ENCODE measurements around the gene TMEM271. TPM values are rescaled to one million over a fixed set of nuclear protein-coding genes. Genes with fewer than 3 reads are reported as not detected.
A peak's percentile ranks its signal among the peaks of the same experiment; 100 is the strongest.

TMEM271 gene
- total and polyA plus RNA-seq, 4 donors = not detected

DNA sequence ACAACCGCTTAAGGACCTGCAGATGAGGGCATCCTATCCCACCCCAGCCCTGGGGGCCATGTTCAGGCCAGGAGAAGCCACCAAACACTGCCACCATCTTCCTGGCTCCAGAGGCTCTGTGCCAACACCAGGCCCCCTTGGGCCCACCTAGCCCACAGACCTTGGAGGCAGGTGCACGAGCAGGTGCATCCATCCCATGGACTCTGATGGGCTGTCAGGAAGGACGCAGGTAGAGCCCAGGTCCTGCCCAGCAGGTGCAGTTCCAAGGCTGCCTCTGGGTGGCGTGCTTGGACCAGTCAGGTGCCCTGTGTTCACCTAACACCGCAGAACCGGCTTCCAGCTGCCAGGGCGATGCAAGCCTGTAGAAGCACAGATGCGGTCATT lies 26.5 kb upstream of the TMEM271 start:
- TF ChIP-seq, protein P1, sequence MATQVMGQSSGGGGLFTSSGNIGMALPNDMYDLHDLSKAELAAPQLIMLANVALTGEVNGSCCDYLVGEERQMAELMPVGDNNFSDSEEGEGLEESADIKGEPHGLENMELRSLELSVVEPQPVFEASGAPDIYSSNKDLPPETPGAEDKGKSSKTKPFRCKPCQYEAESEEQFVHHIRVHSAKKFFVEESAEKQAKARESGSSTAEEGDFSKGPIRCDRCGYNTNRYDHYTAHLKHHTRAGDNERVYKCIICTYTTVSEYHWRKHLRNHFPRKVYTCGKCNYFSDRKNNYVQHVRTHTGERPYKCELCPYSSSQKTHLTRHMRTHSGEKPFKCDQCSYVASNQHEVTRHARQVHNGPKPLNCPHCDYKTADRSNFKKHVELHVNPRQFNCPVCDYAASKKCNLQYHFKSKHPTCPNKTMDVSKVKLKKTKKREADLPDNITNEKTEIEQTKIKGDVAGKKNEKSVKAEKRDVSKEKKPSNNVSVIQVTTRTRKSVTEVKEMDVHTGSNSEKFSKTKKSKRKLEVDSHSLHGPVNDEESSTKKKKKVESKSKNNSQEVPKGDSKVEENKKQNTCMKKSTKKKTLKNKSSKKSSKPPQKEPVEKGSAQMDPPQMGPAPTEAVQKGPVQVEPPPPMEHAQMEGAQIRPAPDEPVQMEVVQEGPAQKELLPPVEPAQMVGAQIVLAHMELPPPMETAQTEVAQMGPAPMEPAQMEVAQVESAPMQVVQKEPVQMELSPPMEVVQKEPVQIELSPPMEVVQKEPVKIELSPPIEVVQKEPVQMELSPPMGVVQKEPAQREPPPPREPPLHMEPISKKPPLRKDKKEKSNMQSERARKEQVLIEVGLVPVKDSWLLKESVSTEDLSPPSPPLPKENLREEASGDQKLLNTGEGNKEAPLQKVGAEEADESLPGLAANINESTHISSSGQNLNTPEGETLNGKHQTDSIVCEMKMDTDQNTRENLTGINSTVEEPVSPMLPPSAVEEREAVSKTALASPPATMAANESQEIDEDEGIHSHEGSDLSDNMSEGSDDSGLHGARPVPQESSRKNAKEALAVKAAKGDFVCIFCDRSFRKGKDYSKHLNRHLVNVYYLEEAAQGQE (IDR thresholded peaks at IDR 0.05) = no peak
- TF ChIP-seq, protein P2, sequence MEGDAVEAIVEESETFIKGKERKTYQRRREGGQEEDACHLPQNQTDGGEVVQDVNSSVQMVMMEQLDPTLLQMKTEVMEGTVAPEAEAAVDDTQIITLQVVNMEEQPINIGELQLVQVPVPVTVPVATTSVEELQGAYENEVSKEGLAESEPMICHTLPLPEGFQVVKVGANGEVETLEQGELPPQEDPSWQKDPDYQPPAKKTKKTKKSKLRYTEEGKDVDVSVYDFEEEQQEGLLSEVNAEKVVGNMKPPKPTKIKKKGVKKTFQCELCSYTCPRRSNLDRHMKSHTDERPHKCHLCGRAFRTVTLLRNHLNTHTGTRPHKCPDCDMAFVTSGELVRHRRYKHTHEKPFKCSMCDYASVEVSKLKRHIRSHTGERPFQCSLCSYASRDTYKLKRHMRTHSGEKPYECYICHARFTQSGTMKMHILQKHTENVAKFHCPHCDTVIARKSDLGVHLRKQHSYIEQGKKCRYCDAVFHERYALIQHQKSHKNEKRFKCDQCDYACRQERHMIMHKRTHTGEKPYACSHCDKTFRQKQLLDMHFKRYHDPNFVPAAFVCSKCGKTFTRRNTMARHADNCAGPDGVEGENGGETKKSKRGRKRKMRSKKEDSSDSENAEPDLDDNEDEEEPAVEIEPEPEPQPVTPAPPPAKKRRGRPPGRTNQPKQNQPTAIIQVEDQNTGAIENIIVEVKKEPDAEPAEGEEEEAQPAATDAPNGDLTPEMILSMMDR (IDR thresholded peaks at IDR 0.05; ENCODE audit: low read depth, low read length, missing input control) = peak; percentile 14
- TF ChIP-seq SP1 (IDR thresholded peaks at IDR 0.05) = no peak
- H3K9ac ChIP-seq (ENCODE audit: low read depth in 1 of 2, low read length in 2 of 2) = no peak overlapping the region
- H3K27me3 ChIP-seq (ENCODE audit: control insufficient read depth in 4 of 4, insufficient read depth in 4 of 4, low read length in 3 of 4) = peaks cover 0 to 4% (median 3%) of the 10 kb centered on the region in 4 donors
- peak; percentile 66 for DNase-seq (ENCODE audit: low spot score)
- H3K36me3 ChIP-seq (ENCODE audit: control insufficient read depth in 4 of 4, insufficient read depth in 3 of 4, low read depth in 1 of 4, low read length in 3 of 4) = no peaks in the 10 kb centered on the region
- peaks cover 0 to 5% (median 1%) of the 10 kb centered on the region in 4 donors for H3K9me3 ChIP-seq (ENCODE audit: control insufficient read depth in 4 of 4, low read length in 3 of 4)
- no peak overlapping the region for H3K4me3 ChIP-seq (ENCODE audit: low read depth in 1 of 3, low read length in 3 of 3)
- H3K4me1 ChIP-seq (ENCODE audit: control insufficient read depth in 4 of 4, insufficient read depth in 4 of 4, low read length in 3 of 4) = no peaks in the 10 kb centered on the region
- whole genome bisulfite sequencing = 15% methylated on average over 8 of the region's 8 CpGs
- no peak overlapping the region for H3K27ac ChIP-seq (ENCODE audit: low read depth in 1 of 2, low read length in 2 of 2)

DNA sequence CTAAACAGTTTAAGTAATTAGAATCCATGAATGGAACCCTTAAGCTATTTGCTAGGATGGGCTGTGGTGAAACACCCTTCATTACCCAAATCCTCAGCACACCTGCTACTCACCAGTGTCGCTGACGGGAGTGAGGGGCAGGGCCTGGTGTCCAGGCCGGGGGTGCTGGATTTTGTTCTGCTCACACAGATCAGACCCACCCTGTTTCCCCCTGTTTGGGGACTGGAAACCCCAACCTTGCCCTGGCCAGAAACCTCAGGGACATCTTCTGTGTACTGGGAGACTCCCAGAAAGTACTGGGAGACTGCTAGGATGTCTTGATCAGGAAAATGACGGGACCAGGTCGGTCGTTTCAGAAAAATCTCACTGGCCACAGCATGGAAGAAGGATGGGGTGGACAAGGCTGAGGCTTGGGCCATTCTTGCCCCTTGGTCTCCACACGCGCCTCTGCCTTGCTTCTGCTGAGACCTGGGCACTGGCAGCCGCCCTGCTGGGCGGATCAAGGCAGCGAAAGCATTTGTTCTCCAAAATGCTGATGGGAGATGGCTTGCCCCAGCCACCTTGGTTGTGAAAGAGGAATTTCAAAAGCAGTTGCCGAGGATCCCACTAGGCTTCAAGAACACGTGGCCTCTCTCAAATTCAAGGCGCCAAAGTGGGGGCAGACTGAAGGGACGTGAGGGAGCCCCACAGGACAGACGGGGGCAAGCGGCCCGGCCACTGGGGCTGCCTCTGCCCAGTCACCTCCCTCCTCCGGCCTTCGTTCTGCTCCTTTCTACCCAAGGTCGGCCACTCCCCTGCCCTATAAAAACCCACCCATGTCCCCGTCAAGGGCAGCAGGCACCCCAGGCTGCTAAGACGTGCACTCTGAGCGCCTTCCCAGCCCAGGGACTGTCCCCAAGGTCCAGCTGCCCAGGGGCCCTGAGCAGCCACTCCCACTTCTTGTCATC lies 25.8 kb upstream of the TMEM271 start:
- H3K27ac ChIP-seq (ENCODE audit: low read depth in 1 of 2, low read length in 2 of 2) = no peak overlapping the region
- no peaks in the 10 kb centered on the region for H3K36me3 ChIP-seq (ENCODE audit: control insufficient read depth in 4 of 4, insufficient read depth in 3 of 4, low read depth in 1 of 4, low read length in 3 of 4)
- peaks cover 0 to 5% (median 1%) of the 10 kb centered on the region in 4 donors for H3K9me3 ChIP-seq (ENCODE audit: control insufficient read depth in 4 of 4, low read length in 3 of 4)
- no peak overlapping the region for H3K4me3 ChIP-seq (ENCODE audit: low read depth in 1 of 3, low read length in 3 of 3)
- no peak for DNase-seq (ENCODE audit: low spot score)
- no peak for TF ChIP-seq JUND (IDR thresholded peaks at IDR 0.05)
- TF ChIP-seq RAD21 (IDR thresholded peaks at IDR 0.05) = no peak
- TF ChIP-seq, protein P2 (IDR thresholded peaks at IDR 0.05; ENCODE audit: low read depth, low read length, missing input control) = no peak
- no peak for TF ChIP-seq HNF4A (conservative IDR thresholded peaks at IDR 0.05)
- no peak for TF ChIP-seq EGR1 (IDR thresholded peaks at IDR 0.05; ENCODE audit: low read depth in 2 of 2)
- TF ChIP-seq, protein P3, sequence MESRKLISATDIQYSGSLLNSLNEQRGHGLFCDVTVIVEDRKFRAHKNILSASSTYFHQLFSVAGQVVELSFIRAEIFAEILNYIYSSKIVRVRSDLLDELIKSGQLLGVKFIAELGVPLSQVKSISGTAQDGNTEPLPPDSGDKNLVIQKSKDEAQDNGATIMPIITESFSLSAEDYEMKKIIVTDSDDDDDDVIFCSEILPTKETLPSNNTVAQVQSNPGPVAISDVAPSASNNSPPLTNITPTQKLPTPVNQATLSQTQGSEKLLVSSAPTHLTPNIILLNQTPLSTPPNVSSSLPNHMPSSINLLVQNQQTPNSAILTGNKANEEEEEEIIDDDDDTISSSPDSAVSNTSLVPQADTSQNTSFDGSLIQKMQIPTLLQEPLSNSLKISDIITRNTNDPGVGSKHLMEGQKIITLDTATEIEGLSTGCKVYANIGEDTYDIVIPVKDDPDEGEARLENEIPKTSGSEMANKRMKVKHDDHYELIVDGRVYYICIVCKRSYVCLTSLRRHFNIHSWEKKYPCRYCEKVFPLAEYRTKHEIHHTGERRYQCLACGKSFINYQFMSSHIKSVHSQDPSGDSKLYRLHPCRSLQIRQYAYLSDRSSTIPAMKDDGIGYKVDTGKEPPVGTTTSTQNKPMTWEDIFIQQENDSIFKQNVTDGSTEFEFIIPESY (IDR thresholded peaks at IDR 0.05) = no peak
- TF ChIP-seq SP1 (IDR thresholded peaks at IDR 0.05) = no peak
- no peak for TF ChIP-seq RXRA (IDR thresholded peaks at IDR 0.05)
- TF ChIP-seq, protein P4, sequence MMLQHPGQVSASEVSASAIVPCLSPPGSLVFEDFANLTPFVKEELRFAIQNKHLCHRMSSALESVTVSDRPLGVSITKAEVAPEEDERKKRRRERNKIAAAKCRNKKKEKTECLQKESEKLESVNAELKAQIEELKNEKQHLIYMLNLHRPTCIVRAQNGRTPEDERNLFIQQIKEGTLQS (IDR thresholded peaks at IDR 0.05) = no peak
- H3K9ac ChIP-seq (ENCODE audit: low read depth in 1 of 2, low read length in 2 of 2) = no peak overlapping the region
- WGBS = 81% methylated on average over 24 of the region's 24 CpGs
- peaks cover 0 to 4% (median 2%) of the 10 kb centered on the region in 4 donors for H3K27me3 ChIP-seq (ENCODE audit: control insufficient read depth in 4 of 4, insufficient read depth in 4 of 4, low read length in 3 of 4)
- H3K4me1 ChIP-seq (ENCODE audit: control insufficient read depth in 4 of 4, insufficient read depth in 4 of 4, low read length in 3 of 4) = no peaks in the 10 kb centered on the region

All from liver (tissue), 9 donors.